ENCODE measurements around the gene DHRS2. TPM values are rescaled to one million over a fixed set of nuclear protein-coding genes. Genes with fewer than 3 reads are reported as not detected.

Gene DHRS2
- total and polyA plus RNA-seq, 2 of the 13 experiments (the other 11 are each of a cell fraction or from before 2014, with no cell fraction given), result 1,621 to 3,021 TPM

GRCh38 chr14:23694085-23694948 lies 58.2 kb downstream of the DHRS2 start (continued):
- TF ChIP-seq POGK (CRISPR knock-in tag; conservative IDR thresholded peaks at IDR 0.05), result peak; percentile 91
- 0 out of 2 replicates have a peak, but pooled peaks have one; percentile 36 for TF ChIP-seq ZNF326 (CRISPR knock-in tag; IDR thresholded peaks at IDR 0.05; ENCODE audit: borderline replicate concordance)
- no peak for TF ChIP-seq MATR3 (CRISPR knock-in tag; IDR thresholded peaks at IDR 0.05)
- TF ChIP-seq FOSL2 (CRISPR knock-in tag; IDR thresholded peaks at IDR 0.05), result peak; percentile 62; the same call in 1 of the 2 replicates
- no peak for TF ChIP-seq CHCHD3 (CRISPR knock-in tag; IDR thresholded peaks at IDR 0.05)
- 0 out of 2 replicates have a peak, but pooled peaks have one; percentile 18 for TF ChIP-seq ZNF761 (CRISPR knock-in tag; conservative IDR thresholded peaks at IDR 0.05)
- no peak for TF ChIP-seq ZNF546 (CRISPR knock-in tag; conservative IDR thresholded peaks at IDR 0.05)
- TF ChIP-seq ZNF782 (CRISPR knock-in tag; IDR thresholded peaks at IDR 0.05; ENCODE audit: borderline replicate concordance), result 0 out of 2 replicates have a peak, but pooled peaks have one; percentile 47
- no peak for TF ChIP-seq ZNF432 (CRISPR knock-in tag; IDR thresholded peaks at IDR 0.05; ENCODE audit: borderline replicate concordance)
- TF ChIP-seq, protein P1, sequence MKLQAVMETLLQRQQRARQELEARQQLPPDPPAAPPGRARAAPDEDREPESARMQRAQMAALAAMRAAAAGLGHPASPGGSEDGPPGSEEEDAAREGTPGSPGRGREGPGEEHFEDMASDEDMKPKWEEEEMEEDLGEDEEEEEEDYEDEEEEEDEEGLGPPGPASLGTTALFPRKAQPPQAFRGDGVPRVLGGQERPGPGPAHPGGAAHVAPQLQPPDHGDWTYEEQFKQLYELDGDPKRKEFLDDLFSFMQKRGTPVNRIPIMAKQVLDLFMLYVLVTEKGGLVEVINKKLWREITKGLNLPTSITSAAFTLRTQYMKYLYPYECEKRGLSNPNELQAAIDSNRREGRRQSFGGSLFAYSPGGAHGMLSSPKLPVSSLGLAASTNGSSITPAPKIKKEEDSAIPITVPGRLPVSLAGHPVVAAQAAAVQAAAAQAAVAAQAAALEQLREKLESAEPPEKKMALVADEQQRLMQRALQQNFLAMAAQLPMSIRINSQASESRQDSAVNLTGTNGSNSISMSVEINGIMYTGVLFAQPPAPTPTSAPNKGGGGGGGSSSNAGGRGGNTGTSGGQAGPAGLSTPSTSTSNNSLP (IDR thresholded peaks at IDR 0.05; ENCODE audit: low read depth, low read length), result 0 out of 2 replicates have a peak, but pooled peaks have one; percentile 5
- no peak for TF ChIP-seq RFX3 (CRISPR knock-in tag; IDR thresholded peaks at IDR 0.05)
- TF ChIP-seq ZNF839 (CRISPR knock-in tag; IDR thresholded peaks at IDR 0.05; ENCODE audit: borderline replicate concordance), result no peak
- no peak for TF ChIP-seq IKZF4 (CRISPR knock-in tag; IDR thresholded peaks at IDR 0.05; ENCODE audit: borderline replicate concordance, low read depth, not compliant biosample characterization)
- no peak for TF ChIP-seq HES4 (CRISPR knock-in tag; IDR thresholded peaks at IDR 0.05; ENCODE audit: borderline replicate concordance)
- no peak for TF ChIP-seq NRL (CRISPR knock-in tag; IDR thresholded peaks at IDR 0.05; ENCODE audit: borderline replicate concordance)
- TF ChIP-seq ATF5 (CRISPR knock-in tag; IDR thresholded peaks at IDR 0.05; ENCODE audit: low read depth), result no peak
- TF ChIP-seq, protein P2, sequence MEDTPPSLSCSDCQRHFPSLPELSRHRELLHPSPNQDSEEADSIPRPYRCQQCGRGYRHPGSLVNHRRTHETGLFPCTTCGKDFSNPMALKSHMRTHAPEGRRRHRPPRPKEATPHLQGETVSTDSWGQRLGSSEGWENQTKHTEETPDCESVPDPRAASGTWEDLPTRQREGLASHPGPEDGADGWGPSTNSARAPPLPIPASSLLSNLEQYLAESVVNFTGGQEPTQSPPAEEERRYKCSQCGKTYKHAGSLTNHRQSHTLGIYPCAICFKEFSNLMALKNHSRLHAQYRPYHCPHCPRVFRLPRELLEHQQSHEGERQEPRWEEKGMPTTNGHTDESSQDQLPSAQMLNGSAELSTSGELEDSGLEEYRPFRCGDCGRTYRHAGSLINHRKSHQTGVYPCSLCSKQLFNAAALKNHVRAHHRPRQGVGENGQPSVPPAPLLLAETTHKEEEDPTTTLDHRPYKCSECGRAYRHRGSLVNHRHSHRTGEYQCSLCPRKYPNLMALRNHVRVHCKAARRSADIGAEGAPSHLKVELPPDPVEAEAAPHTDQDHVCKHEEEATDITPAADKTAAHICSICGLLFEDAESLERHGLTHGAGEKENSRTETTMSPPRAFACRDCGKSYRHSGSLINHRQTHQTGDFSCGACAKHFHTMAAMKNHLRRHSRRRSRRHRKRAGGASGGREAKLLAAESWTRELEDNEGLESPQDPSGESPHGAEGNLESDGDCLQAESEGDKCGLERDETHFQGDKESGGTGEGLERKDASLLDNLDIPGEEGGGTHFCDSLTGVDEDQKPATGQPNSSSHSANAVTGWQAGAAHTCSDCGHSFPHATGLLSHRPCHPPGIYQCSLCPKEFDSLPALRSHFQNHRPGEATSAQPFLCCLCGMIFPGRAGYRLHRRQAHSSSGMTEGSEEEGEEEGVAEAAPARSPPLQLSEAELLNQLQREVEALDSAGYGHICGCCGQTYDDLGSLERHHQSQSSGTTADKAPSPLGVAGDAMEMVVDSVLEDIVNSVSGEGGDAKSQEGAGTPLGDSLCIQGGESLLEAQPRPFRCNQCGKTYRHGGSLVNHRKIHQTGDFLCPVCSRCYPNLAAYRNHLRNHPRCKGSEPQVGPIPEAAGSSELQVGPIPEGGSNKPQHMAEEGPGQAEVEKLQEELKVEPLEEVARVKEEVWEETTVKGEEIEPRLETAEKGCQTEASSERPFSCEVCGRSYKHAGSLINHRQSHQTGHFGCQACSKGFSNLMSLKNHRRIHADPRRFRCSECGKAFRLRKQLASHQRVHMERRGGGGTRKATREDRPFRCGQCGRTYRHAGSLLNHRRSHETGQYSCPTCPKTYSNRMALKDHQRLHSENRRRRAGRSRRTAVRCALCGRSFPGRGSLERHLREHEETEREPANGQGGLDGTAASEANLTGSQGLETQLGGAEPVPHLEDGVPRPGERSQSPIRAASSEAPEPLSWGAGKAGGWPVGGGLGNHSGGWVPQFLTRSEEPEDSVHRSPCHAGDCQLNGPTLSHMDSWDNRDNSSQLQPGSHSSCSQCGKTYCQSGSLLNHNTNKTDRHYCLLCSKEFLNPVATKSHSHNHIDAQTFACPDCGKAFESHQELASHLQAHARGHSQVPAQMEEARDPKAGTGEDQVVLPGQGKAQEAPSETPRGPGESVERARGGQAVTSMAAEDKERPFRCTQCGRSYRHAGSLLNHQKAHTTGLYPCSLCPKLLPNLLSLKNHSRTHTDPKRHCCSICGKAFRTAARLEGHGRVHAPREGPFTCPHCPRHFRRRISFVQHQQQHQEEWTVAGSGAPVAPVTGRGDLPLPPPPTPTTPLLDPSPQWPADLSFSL (CRISPR knock-in tag; IDR thresholded peaks at IDR 0.05), result no peak

Measured in HepG2 (cell line).